HG03558 (cell line): Measurements from ENCODE around the gene GRHL1.
"Not testable (repeated sequence)": the region's sequence is repeated elsewhere in the genome, so short reads cannot be mapped to it uniquely, and the experiment has no call there.

ENCODE experiments used
- ATAC-seq: cut with Tn5 transposase; IDR thresholded peaks from one replicate; pipeline ENCODE4 v1.9.1; 2021; ENCODE audit warnings: moderate number of reproducible peaks; ENCODE audit not compliant: unreplicated experiment; ENCODE audit errors: extremely low read depth

The GRHL1 gene, protein sequence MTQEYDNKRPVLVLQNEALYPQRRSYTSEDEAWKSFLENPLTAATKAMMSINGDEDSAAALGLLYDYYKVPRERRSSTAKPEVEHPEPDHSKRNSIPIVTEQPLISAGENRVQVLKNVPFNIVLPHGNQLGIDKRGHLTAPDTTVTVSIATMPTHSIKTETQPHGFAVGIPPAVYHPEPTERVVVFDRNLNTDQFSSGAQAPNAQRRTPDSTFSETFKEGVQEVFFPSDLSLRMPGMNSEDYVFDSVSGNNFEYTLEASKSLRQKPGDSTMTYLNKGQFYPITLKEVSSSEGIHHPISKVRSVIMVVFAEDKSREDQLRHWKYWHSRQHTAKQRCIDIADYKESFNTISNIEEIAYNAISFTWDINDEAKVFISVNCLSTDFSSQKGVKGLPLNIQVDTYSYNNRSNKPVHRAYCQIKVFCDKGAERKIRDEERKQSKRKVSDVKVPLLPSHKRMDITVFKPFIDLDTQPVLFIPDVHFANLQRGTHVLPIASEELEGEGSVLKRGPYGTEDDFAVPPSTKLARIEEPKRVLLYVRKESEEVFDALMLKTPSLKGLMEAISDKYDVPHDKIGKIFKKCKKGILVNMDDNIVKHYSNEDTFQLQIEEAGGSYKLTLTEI

DNA sequence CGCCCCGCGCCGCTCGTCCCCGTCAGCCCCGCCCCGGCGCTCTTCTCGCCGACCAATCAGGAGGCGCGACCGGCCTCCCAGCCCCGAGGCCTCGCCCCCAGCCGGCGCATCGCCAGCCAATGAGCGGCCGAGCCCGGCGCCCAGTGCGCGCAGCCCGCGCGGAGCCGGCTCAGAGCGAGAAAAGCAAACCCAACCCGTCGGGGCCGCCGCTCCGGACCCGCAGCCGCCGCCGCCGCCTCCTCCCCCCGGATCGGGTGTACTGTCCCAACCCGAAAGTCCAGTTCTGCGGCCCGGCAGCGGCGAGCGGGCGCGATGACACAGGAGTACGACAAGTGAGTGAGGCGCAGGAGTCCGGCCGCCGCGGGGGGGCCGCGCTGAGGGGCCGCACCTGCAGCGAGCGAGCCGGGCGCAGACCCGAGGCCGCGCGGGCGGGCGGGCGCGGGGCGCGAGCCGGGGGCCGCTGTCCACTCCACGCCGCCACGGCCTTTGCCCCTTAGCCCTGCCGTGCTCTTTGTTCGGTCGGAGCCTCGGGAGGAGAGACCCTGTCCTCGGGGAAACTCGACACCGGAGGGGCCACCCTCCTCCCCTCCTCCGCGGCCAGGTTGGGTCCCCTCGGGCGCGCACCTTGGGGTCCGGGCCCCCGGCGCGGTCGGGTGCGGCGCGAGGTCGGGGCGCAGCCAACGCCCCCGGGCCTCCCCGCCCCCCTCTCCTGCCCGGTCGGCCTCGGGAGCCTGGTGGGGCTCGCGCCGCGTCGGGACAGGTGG is at the start of gene GRHL1:
TSS of gene GRHL1 (plus strand) at position 172 of the 764 bp plus-strand sequence. CDS start at position 313, 141 bp downstream.
- ATAC-seq: peak; percentile 89

DNA sequence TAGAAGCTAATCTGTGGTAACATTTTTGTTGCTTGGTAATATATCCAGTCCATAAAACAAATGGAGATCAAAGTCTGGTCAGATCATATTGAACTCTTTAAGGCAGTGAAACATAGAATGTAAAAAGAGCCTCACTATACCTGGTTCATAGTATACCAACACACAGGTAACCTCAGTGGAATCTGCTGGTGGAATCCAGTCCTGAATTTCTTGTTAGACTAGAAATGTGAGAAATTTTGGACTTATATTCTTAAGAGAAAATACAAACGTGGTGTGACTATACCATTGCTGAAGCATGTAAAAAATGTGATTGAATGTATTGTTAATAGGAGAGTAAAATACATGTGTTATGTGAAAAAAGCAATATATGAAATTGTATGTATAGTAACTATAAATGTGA is 46.1 kb upstream of the GRHL1 start:
- no peak for ATAC-seq

DNA sequence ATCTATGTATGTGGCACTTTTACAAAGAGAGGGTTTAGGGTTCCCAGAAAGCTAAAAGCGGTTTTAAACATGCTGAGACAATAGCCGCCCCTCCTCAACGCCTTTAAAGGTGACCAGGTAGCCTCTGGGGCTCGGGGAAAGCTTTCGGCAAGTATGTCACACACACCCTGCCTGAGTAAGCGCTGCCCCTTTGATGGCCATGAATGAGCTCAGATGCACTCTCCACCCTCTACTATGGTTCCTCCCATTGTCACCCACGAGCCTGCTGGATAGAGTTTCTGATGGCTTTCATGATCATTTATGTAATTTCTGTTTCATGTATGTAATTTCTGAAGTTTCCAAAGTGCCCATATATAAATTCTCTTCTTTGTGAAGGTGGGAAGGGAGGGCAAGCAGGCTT is 44.1 kb upstream of the GRHL1 start:
- no peak for ATAC-seq

DNA sequence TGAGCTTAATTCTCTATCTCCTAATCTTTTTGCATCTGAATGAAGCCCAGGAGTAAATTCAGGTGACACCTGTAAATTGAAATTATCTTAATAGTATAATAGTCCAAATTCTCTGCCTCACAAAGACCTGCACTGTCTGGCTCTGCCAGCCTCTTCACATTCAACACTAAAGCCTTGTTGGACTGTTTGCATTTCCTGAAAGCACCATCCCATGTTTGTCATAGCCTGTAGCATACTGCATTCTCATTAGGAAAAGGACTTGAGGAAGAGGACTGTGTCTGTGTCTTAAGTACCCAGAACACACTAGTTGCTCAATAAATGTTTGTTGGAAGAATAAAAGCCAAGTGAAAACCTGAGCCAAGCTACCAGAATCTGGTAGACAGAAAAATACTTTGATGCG is 42.9 kb upstream of the GRHL1 start:
- ATAC-seq: no peak

DNA sequence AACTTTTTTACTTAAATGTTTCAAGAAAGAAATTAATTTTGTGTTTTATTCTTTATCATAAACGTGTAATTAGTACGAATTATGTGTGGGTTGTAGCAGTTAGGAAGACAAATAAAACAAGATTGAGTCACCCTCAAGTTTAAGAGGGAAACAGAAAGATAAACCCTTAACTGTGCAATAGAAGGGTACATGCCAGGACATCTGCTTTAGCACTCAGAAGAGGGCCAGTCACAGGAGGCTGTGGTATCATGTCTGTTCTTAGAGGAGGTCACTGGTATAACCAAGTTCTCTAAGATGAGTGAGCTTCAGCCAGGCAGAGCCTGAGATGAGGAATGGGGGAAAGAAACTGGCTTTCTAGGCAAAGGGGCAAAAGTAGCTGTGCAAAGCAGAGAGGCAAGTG is 42.4 kb upstream of the GRHL1 start:
- ATAC-seq: no peak

DNA sequence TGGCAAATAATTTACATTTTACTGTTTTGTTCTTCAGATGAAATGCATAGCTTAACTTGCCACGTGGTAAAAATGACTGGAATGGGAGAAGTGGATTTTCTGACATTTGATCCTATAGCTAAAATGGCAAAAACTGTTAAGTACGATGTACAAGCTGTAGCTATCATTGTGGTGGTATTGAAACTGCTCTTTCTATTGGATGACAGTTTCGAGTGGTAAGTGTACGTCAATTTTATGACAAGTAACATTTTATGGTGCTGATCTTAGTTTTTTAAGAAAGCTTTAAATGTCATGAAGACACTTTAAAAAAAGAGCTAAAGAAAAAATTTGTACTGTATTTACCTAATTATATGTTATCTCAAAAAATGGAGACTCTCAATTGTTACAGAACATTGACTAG is 40.8 kb upstream of the GRHL1 start:
- ATAC-seq: no peak

DNA sequence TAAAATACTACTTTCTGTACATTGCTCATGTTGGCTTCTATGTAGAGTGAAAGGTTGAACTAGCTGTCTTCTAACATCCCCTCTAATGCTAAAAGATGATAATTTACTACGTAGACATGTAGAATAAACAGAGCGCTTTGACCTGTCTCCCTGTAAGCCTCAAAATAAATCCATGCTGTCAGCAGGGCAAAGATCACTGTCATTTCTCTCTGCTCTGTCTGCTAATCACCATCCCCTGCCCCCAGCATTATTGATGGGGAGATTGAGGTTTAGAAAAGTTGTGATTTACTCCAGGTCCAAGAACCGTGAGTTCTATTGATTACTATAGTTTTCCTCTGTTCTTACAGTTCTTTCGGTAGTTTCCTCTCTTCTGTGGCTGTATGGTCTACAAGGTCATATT is 39.0 kb upstream of the GRHL1 start:
- ATAC-seq: no peak

DNA sequence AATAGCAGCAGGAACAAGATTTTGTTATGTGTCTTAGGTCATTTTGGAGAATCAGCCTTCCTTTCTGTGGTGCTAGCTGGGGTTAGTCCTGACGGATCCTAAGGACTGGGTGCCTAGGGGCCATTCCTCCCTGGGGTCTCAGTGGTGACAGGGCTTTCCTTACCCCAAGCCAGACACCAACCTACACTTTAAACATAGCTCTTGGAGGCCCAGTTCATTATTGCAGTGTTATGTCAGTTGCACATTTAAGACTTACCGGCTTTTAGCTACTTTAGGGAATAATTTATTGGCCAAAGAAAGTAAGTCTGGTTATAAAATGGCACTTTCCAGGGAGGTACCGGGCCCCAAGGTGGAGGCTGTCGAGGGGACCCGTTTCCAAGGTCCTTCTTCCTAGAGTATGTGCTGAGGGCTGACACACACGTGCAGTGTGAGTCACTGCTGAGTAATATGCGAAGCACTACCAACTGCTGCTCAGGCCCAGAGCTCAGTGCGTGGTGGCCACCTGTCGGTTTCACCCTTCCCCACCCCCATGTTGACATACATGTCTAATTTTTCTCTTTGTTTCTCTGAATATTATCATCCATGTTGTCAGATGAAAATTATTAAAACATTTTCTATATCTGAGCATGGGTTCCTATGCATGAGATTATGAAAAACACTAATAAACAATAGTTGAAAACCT is 37.0 kb upstream of the GRHL1 start:
- peak; percentile 97 for ATAC-seq

DNA sequence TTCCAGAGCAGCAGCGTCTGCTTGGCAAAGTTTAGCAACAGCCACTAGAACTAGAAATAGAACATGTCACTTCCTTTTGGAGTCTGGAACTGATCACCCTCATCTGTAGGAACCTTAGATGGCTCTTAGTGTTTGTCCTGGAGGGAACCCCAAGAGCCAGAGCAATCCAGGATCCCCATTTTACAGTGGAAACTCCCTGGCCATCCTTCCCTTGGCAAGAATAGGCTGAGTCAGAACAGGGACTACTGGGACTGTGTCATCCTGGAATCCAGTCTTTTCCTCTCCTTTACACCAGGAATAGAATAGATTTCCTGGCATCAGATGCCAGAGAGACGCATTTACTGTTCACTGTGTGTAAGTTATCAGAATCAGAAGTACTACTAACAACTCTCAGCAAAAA is 33.2 kb upstream of the GRHL1 start:
- ATAC-seq: no peak

DNA sequence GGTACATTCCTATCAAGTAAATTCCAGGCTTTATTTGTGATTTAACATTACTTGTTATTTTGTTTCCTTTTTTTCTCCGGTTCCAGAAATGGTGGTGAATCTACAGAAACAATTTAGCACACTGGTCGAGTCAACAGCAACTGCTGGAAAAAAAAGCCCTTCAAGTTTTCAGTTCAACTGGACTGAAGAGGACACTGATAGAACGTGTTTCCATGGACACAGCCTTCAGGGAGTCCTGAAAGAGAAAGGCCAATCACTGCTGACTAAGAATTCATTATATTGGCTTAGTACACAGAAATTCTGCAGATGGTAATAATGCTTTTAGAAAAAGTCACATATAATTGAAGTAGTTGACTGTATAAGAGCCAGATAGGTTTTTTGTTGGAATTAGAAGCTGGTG is 32.0 kb upstream of the GRHL1 start:
- no peak for ATAC-seq

DNA sequence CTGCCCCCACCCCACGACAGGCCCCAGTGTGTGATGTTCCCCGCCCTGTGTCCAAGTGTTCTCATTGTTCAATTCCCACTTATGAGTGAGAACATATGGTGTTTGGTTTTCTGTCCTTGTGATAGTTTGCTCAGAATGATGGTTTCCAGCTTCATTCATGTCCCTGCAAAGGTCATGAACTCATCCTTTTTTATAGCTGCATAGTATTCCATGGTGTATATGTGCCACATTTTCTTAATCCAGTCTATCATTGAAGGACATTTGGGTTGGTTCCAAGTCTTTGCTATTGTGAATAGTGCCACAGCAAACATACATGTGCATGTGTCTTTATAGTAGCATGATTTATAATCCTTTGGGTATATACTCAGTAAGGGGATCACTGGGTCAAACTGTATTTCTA is 24.5 kb upstream of the GRHL1 start:
- ATAC-seq: not testable (repeated sequence)

DNA sequence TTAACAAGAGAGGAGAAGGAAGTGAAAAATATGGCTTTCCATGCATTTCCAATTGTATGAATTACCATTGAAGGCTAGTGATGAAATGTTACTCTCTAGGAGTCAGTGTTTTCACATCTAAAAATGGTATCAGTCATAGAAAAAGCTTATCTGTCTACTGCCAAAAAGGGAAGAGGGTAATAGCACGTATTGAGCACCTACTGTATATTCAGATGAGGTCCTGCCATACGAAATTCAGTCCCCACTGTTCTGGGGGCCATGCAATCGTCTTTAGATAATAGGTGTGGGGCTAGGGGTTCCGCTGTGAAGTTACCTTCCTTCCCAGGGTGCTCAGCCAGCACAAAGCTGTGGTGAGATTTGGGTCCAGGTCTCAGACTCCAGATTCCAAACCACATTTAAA is 14.2 kb upstream of the GRHL1 start:
- ATAC-seq: no peak

DNA sequence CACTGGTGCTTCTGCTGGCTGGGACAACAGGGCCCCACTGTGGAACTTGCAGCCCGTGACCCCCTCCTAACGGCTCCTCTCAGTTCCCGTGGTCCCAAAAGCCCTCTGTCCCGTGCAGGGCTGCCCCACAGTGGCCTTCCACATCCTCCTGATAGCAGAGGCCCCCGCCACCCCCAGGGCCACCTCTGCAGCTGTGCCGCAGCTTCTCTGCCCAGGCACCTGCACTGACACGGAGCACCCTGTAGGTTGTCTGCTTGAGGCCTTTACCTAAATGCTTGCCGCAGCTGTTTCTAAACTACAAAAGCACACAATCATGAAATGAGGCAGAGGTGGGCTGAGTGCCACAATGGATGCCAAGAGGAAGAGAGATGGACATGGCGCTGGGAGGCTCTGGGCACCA is 13.5 kb upstream of the GRHL1 start:
- ATAC-seq: no peak

DNA sequence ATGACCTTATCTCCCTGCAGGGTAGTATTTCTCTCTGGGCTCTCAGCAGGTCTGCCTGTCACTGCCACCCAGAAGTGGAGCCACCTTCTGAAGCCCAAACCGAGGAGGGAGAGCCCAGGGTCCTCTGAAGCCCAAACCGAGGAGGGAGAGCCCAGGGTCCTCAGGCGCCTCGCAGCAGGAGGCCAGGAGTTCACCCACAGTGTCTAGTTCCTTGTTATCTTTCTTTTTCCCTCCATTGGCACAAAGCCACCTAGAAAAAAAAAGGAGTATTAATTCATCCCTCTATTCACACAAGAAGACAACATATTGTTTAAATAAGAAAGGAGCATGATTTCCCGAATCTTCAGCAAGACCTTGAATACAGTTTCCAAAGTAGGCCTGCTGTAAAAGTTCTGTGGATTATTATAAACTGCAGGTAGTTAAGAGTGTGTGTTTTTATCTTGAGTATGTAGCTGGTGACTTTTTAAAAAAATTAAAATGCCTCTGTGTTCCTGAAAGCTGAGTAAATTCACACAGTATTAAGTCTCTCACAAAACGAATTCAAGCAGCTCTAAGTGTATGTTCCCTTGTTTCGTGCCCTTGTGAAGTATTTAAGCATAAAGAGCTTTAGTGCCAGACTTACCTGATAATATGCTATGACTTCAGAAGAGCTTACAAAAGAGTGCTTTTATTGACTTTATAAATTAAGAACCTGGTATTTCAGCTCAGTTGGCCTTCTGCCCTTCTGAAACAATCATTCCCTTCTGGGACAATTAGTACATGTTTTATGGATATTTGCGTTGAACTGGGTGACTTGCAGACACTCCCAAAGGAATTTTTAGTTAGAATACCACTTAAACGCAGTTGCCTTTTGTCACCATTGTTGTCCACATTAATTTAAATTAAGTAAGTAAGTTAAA is 11.7 kb upstream of the GRHL1 start:
- ATAC-seq: no peak

DNA sequence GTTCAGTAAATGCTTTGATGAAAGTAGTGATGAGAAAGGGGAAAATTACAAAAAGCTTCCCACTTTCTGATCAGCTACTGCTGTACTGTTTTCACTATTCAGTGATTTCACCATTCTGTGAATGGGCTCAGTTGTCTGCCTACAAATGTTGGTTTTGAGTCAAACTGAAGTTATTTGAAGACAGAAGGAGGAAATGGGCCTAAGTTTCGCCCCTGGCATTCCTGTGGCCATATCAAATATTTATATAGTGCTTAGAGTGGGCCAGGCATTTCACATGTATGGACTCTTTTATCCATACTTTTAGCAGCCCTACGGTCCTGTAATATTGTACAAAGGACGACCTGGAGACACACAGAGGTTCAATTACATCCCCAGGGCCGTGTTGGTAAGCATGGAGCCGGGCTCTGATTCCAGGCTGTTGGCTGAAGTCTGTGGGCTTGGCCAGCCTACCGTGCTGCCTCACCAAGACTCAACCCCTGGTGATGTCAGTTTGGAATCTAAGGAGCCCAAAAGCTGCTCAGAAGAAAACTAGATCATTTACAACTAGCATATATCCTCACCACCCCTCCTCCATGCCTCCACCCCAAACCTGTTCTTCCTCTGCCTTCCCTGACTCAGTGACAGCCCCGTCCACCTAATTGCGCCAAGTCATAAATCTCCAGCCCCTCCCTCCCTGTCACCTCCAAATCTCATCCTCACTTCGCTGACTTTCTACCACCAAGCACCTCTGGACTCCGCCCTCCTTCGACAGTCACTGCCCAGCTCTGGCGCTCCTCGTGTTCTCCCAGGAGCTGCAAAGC is 10.1 kb upstream of the GRHL1 start:
- no peak for ATAC-seq

DNA sequence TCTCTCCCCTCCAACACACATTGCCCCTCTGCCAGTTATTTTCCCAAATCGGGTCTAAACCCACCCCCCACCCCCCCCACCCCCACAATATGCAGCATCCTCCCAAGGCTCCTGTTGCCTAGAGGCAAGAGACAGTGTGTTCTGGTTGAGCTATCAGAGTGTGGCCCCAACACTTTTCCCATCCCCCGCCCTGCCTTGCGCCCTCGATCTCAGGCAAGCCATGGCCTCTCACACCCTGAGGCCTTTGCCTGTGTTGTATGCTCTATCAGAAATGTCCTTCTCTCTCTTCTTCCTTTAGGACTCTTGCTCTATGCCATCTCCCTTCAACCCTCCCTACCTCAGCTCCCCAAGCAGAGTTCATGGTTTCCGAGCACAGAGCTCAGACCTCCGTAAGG is 9.5 kb upstream of the GRHL1 start:
- ATAC-seq: no peak

DNA sequence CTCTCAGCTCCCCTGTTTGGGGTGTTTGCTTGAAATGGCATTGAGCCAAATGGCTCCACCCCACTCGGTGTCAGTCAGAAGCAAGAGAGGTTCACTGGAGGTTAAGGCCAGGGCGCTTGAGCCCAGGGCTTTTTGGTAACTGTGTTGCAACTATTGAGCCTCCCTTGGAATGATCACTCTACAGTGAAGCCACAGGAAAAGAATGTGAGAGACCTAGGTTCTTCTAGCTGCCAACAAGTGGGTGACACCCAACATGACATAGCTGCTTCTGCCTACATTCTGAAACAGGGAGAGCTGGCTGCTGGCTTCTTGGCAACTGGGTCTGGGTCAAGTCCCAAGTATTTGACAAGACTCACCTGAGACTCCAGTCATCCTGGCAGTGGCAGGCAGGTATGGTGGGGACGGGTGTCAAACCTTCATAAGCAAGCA is 7.1 kb upstream of the GRHL1 start:
- no peak for ATAC-seq

DNA sequence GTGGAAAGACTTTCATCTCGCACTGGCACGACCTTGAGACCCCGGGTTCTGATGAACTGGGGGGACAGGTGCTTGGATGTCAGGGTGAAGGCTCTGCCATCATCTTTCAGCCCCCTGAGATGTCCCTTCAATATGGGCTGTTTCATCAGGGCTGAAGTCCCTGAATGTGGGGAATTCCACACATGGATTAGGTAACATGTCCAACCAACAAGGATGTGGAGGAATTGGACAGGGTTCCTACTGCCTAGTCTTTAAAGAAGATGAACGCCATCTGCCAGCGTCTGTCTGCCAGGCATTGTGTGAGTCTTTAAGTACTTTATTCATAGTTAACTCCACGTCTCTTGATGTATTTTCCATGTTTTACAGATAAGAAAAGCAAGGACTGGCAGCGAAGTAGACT is 5.9 kb upstream of the GRHL1 start:
- ATAC-seq: no peak

DNA sequence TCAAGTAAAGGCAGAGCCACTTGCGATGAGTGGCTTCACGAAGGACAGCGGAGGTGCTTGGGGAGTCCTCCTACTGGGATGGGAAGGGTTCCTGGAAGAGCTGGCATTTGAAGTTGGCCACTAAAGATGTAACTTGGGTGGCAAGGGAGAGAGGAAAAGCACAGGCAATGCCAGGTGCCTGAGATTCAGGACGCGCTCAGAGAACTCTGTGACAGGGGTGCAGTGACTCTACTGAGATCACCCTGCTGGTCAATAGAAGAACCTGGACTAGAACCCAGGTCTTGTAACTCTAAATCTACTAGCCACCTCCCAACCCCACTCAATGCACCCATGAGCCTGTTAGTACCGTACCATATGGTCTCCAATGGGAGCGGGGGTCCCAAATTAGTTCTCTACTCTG is 5.4 kb upstream of the GRHL1 start:
- ATAC-seq: no peak
